ENCODE data around the gene CELF2.
"Not testable (repeated sequence)": the region's sequence is repeated elsewhere in the genome, so short reads cannot be mapped to it uniquely, and the experiment has no call there.

The CELF2 gene

GRCh38 chr10:11359869-11360268 lies 342.2 kb downstream of the CELF2 start:
- H3K4me1 ChIP-seq = no peaks in the 10 kb centered on the region
- H3K27ac ChIP-seq = no peak overlapping the region
- DNase-seq = no peak
- H3K4me3 ChIP-seq = no peak overlapping the region
- H3K27me3 ChIP-seq = no peaks in the 10 kb centered on the region
- no peaks in the 10 kb centered on the region for H3K36me3 ChIP-seq
- intact Hi-C loops (cut with DNase I; ENCODE audit: low total_unique reads) = no loop called here
- no peak for TF ChIP-seq CTCF (IDR thresholded peaks at IDR 0.05)
- H3K9me3 ChIP-seq = peaks cover 0 to 5% (median 0%) of the 10 kb centered on the region in 3 donors

GRCh38 chr10:11363497-11363896 lies 345.8 kb downstream of the CELF2 start:
- intact Hi-C loops (cut with DNase I; ENCODE audit: low total_unique reads) = no loop called here
- no peak overlapping the region for H3K27ac ChIP-seq
- H3K27me3 ChIP-seq = no peaks in the 10 kb centered on the region
- H3K4me3 ChIP-seq = no peak overlapping the region
- no peak for DNase-seq
- no peak for TF ChIP-seq CTCF (IDR thresholded peaks at IDR 0.05)
- H3K9me3 ChIP-seq = peaks cover 0 to 5% (median 0%) of the 10 kb centered on the region in 3 donors
- no peaks in the 10 kb centered on the region for H3K36me3 ChIP-seq
- no peaks in the 10 kb centered on the region for H3K4me1 ChIP-seq

GRCh38 chr10:11364241-11364640 lies 346.6 kb downstream of the CELF2 start:
- H3K4me1 ChIP-seq = no peaks in the 10 kb centered on the region
- no peaks in the 10 kb centered on the region for H3K27me3 ChIP-seq
- H3K4me3 ChIP-seq = no peak overlapping the region
- no peak for TF ChIP-seq CTCF (IDR thresholded peaks at IDR 0.05)
- H3K36me3 ChIP-seq = no peaks in the 10 kb centered on the region
- no peak for DNase-seq
- peaks cover 0 to under 1% (median 0%) of the 10 kb centered on the region in 3 donors for H3K9me3 ChIP-seq
- intact Hi-C loops (cut with DNase I; ENCODE audit: low total_unique reads) = no loop called here
- H3K27ac ChIP-seq = no peak overlapping the region

- H3K27ac ChIP-seq; H3K4me1 ChIP-seq; H3K9me3 ChIP-seq; H3K4me3 ChIP-seq; H3K36me3 ChIP-seq; H3K27me3 ChIP-seq; intact Hi-C loops (cut with DNase I; ENCODE audit: low total_unique reads); DNase-seq: not testable (repeated sequence)
Measured at GRCh38 chr10:11366889-11367288, 349.2 kb downstream of the CELF2 start.

GRCh38 chr10:11367505-11367904 lies 349.8 kb downstream of the CELF2 start:
- no peaks in the 10 kb centered on the region for H3K27me3 ChIP-seq
- H3K9me3 ChIP-seq = no peaks in the 10 kb centered on the region
- no peaks in the 10 kb centered on the region for H3K36me3 ChIP-seq
- no peak for TF ChIP-seq CTCF (IDR thresholded peaks at IDR 0.05)
- no peak overlapping the region for H3K27ac ChIP-seq
- DNase-seq = no peak
- intact Hi-C loops (cut with DNase I; ENCODE audit: low total_unique reads) = no loop called here
- no peak overlapping the region for H3K4me3 ChIP-seq
- no peaks in the 10 kb centered on the region for H3K4me1 ChIP-seq

GRCh38 chr10:11373717-11374171 lies 356.1 kb downstream of the CELF2 start:
- intact Hi-C loops (cut with DNase I; ENCODE audit: low total_unique reads) = no loop called here
- no peak overlapping the region for H3K27ac ChIP-seq
- H3K4me1 ChIP-seq = no peaks in the 10 kb centered on the region
- TF ChIP-seq CTCF (IDR thresholded peaks at IDR 0.05) = no peak
- DNase-seq = no peak
- no peaks in the 10 kb centered on the region for H3K9me3 ChIP-seq
- no peak overlapping the region for H3K4me3 ChIP-seq
- H3K36me3 ChIP-seq = no peaks in the 10 kb centered on the region
- no peaks in the 10 kb centered on the region for H3K27me3 ChIP-seq
